SK-N-SH (cell line): ENCODE results near the gene NCAM2. TPM values are rescaled to one million over a fixed set of nuclear protein-coding genes. Genes with fewer than 3 reads are reported as not detected.

Experiments
- CTCF ChIA-PET: fragments of 300-600, 350-600 bp; formaldehyde crosslinking; extraction: SDS; loops from one replicate; lab custom pipeline; 2021; lab: Yijun Ruan, JAX
- POLR2A ChIA-PET: fragments of 350-600 bp; sonication (Branson Sonifier 250); formaldehyde crosslinking; extraction: SDS; loops from one replicate; lab custom pipeline; 2020; ENCODE audit warnings: antibody characterized with exemption, inconsistent platforms; lab: Yijun Ruan, JAX
- DNase-seq: peaks from one replicate; pipeline ENCODE4 v3.0.0; 2012
- H2AFZ ChIP-seq: fragments of 200-600 bp; sonication (generic); 2 replicates; pipeline ENCODE4 v1.8.1; 2016; ENCODE audit warnings: antibody characterized with exemption, mild to moderate bottlenecking, low read depth
- H3F3A ChIP-seq: fragments of 200-600 bp; sonication (generic); replicated peaks from 2 replicates; pipeline ENCODE3; 2016; ENCODE audit warnings: antibody characterized with exemption, mild to moderate bottlenecking; ENCODE audit not compliant: insufficient read depth
- H3K27ac ChIP-seq, 2 experiments: fragments of 200-500 bp in 1 of 2; fragments of 200-600 bp in 1 of 2; sonication (Bioruptor generic) in 1 of 2; sonication (generic), shearing (Covaris generic) in 1 of 2; 2 replicates each; pipeline versions ENCODE4 v1.5.1 to v1.6.1; 2014 to 2016; ENCODE audit warnings: low read depth in 2 of 2, inconsistent platforms in 1 of 2, low read length in 1 of 2, mild to moderate bottlenecking in 1 of 2, mixed read lengths in 1 of 2
- H3K27me3 ChIP-seq: fragments of 200-600 bp; sonication (generic), shearing (Covaris generic); 2 replicates; pipeline ENCODE4 v1.6.1; 2016; ENCODE audit warnings: mixed run types; ENCODE audit not compliant: insufficient read depth
- H3K36me3 ChIP-seq, 2 experiments: fragments of 200-500 bp in 1 of 2; fragments of 200-600 bp in 1 of 2; sonication (Bioruptor generic) in 1 of 2; sonication (generic) in 1 of 2; replicated peaks in 1 of 2; 2 replicates each; pipeline versions ENCODE3 to v1.5.1; 2014 to 2016; ENCODE audit warnings: low read length in 1 of 2, mild to moderate bottlenecking in 1 of 2; ENCODE audit not compliant: insufficient read depth in 2 of 2, control insufficient read depth in 1 of 2
- H3K4me1 ChIP-seq, 2 experiments: fragments of 200-500 bp in 1 of 2; fragments of 200-600 bp in 1 of 2; sonication (Bioruptor generic) in 1 of 2; sonication (generic), shearing (Covaris generic) in 1 of 2; 2 replicates each; pipeline versions ENCODE4 v1.5.1 to v1.6.1; 2014 to 2016; ENCODE audit warnings: low read depth in 1 of 2, low read length in 1 of 2, mixed run types in 1 of 2; ENCODE audit not compliant: insufficient read depth in 2 of 2, control insufficient read depth in 1 of 2
- H3K4me2 ChIP-seq: fragments of 200-600 bp; sonication (generic), shearing (Covaris generic); 2 replicates; pipeline ENCODE4 v1.6.1; 2017; ENCODE audit warnings: mixed run types
- H3K4me3 ChIP-seq, 2 experiments: fragments of 200-500 bp in 1 of 2; fragments of 200-600 bp in 1 of 2; sonication (Bioruptor generic) in 1 of 2; sonication (generic), shearing (Covaris generic) in 1 of 2; 2 replicates each; pipeline versions ENCODE4 v1.5.1 to v1.8.1; 2014 to 2016; ENCODE audit warnings: low read depth in 2 of 2, inconsistent platforms in 1 of 2, low read length in 1 of 2, mild to moderate bottlenecking in 1 of 2, mixed read lengths in 1 of 2, moderate library complexity in 1 of 2
- H3K79me2 ChIP-seq: fragments of 200-600 bp; sonication (generic); 2 replicates; pipeline ENCODE4 v1.8.1; 2017; ENCODE audit warnings: mild to moderate bottlenecking; ENCODE audit not compliant: insufficient read depth
- H3K9ac ChIP-seq: fragments of 200-600 bp; sonication (generic); 2 replicates; pipeline ENCODE4 v1.6.1; 2017; ENCODE audit warnings: mixed run types
- H3K9me2 ChIP-seq: fragments of 200-600 bp; sonication (generic); 2 replicates; pipeline ENCODE4 v1.6.1; 2017; ENCODE audit warnings: mixed run types
- H3K9me3 ChIP-seq: fragments of 200-600 bp; sonication (generic); 2 replicates; pipeline ENCODE4 v1.6.1; 2017; ENCODE audit warnings: mixed run types, mild to moderate bottlenecking, moderate library complexity
- H4K20me1 ChIP-seq: fragments of 200-600 bp; sonication (generic); 2 replicates; pipeline ENCODE4 v1.6.1; 2017; ENCODE audit warnings: mild to moderate bottlenecking, mixed run types; ENCODE audit not compliant: insufficient read depth
- CTCF ChIP-seq: fragments of 200-600 bp; sonication (generic); IDR thresholded peaks from 2 replicates; pipeline ENCODE4 v1.6.1; 2017; ENCODE audit warnings: antibody characterized with exemption, mild to moderate bottlenecking, moderate library complexity
- EP300 ChIP-seq, 2 experiments: IDR thresholded peaks; 2 replicates each; pipeline versions ENCODE4 v1.4.0 to v1.6.1; 2012; ENCODE audit warnings: borderline replicate concordance in 1 of 2, low read depth in 1 of 2, low read length in 1 of 2
- FOSL2 ChIP-seq: IDR thresholded peaks from 2 replicates; pipeline ENCODE4 v1.4.0; 2012; ENCODE audit warnings: low read depth, mild to moderate bottlenecking, moderate library complexity, borderline replicate concordance
- FOXM1 ChIP-seq: IDR thresholded peaks from 2 replicates; pipeline ENCODE4 v1.4.0; 2012; ENCODE audit warnings: low read depth, mild to moderate bottlenecking
- GABPA ChIP-seq: IDR thresholded peaks from 2 replicates; pipeline ENCODE4 v1.4.0; 2012; ENCODE audit warnings: low read depth, mild to moderate bottlenecking
- GATA2 ChIP-seq: sonication (generic); formaldehyde crosslinking; IDR thresholded peaks from 2 replicates; pipeline ENCODE4 v1.5.0; 2020; ENCODE audit warnings: mild to moderate bottlenecking, missing genetic modification reagents
- JUND ChIP-seq: IDR thresholded peaks from 2 replicates; pipeline ENCODE4 v1.4.0; 2012
- MAX ChIP-seq: IDR thresholded peaks from 2 replicates; pipeline ENCODE4 v1.4.0; 2012; ENCODE audit warnings: low read depth
- MEF2A ChIP-seq: IDR thresholded peaks from 2 replicates; pipeline ENCODE4 v1.4.0; 2012; ENCODE audit warnings: low read depth, borderline replicate concordance
- MXI1 ChIP-seq: IDR thresholded peaks from 2 replicates; pipeline ENCODE4 v1.6.1; 2012; ENCODE audit warnings: mild to moderate bottlenecking, low read depth, low read length, improper control_type of control experiment
- NFIC ChIP-seq: IDR thresholded peaks from 2 replicates; pipeline ENCODE4 v1.4.0; 2012; ENCODE audit warnings: borderline replicate concordance
- RCOR1 ChIP-seq: fragments of 150-350 bp; IDR thresholded peaks from 2 replicates; pipeline ENCODE4 v1.6.1; 2017; ENCODE audit warnings: antibody characterized with exemption, low read length
- SIN3A ChIP-seq: IDR thresholded peaks from 2 replicates; pipeline ENCODE4 v1.6.1; 2012; ENCODE audit warnings: low read depth, mild to moderate bottlenecking, low read length, moderate library complexity, borderline replicate concordance
- SMC3 ChIP-seq: IDR thresholded peaks from 2 replicates; pipeline ENCODE4 v1.6.1; 2012; ENCODE audit warnings: low read depth, low read length, improper control_type of control experiment
- TCF12 ChIP-seq: IDR thresholded peaks from 2 replicates; pipeline ENCODE4 v1.4.0; 2012
- TEAD4 ChIP-seq: IDR thresholded peaks from 2 replicates; pipeline ENCODE4 v1.4.0; 2012; ENCODE audit warnings: mild to moderate bottlenecking, borderline replicate concordance; ENCODE audit not compliant: insufficient read depth
- USF1 ChIP-seq: IDR thresholded peaks from 2 replicates; pipeline ENCODE4 v1.4.0; 2012; ENCODE audit warnings: low read depth, borderline replicate concordance
- WGBS: methylation state at CpG from one replicate; pipeline ENCODE4 v1.1.6; 2017; ENCODE audit warnings: low lambda C conversion rate; 5-methylcytosine and 5-hydroxymethylcytosine counted together
- polyA plus RNA-seq, 3 experiments: library from polyadenylated mRNA; depleted of rRNA; stranded (reverse); fragments of >200 nt; gene quantifications; 2 replicates each; pipeline ENCODE4 v1.2.3, GENCODE V29; 2012

Gene NCAM2
- polyA plus RNA-seq, 1 of the 3 experiments (the other 2 are of a cell fraction), result 2.1 TPM

- DNase-seq, result no peak
- CTCF ChIA-PET, result interaction anchor here (1.0 kb wide), 1 partner anchor 318 kb away, joined by 3 read pairs; no protein-coding TSS in a partner anchor
Measured at GRCh38 chr21:21415741-21416140, 417.5 kb downstream of the NCAM2 start.

GRCh38 chr21:21434944-21435343 is 436.7 kb downstream of the NCAM2 start:
- no peak overlapping the region for H3K4me2 ChIP-seq
- WGBS, result 82% methylated on average over 1 of the region's 1 CpG

More at GRCh38 chr21:21415741-21416140, 417.5 kb downstream of the NCAM2 start:
- Histone ChIP-seq H3K9me2 (no peaks in the 10 kb centered on the region), H3K27me3 (no peaks in the 10 kb centered on the region), H3K36me3 (no peaks in the 10 kb centered on the region), H2AFZ (no peak overlapping the region), H3K9ac (no peak overlapping the region), H3K27ac (no peak overlapping the region), H3K4me3 (no peak overlapping the region), H3K4me2 (no peak overlapping the region), H4K20me1 (no peaks in the 10 kb centered on the region), H3K79me2 (no peaks in the 10 kb centered on the region), H3F3A (no peaks in the 10 kb centered on the region), H3K9me3 (no peaks in the 10 kb centered on the region; the same call in 1 of the 2 replicates), H3K4me1 (peaks cover 0 to 3% of the 10 kb centered on the region in 2 experiments; a peak in 2 of 4 replicates)
- WGBS, result 50% methylated on average over 1 of the region's 1 CpG
- POLR2A ChIA-PET, result no interaction called here
- no peak for TF ChIP-seq RCOR1

GRCh38 chr21:21436012-21436534 is 437.9 kb downstream of the NCAM2 start:
- peak overlapping the region; percentile 51 for H3K4me2 ChIP-seq
- CTCF ChIA-PET, result no interaction called here
- peak overlapping the region in 1 of 2 experiments; percentile 4; a peak in 1 of 4 replicates for H3K27ac ChIP-seq
- H3K27me3 ChIP-seq, result no peaks in the 10 kb centered on the region
- no peak for TF ChIP-seq GABPA
- no peak for TF ChIP-seq FOXM1
- no peak for TF ChIP-seq SMC3
- no peak for TF ChIP-seq EP300 (IDR thresholded peaks at IDR 0.05; ENCODE audit: borderline replicate concordance in 1 of 2, low read depth in 1 of 2, low read length in 1 of 2)
- no peak for TF ChIP-seq MEF2A
- no peak for TF ChIP-seq FOSL2
- TF ChIP-seq CTCF, result no peak
- no peak for TF ChIP-seq SIN3A
- no peak for TF ChIP-seq MXI1
- TF ChIP-seq TCF12, result no peak
- no peak for TF ChIP-seq NFIC
- TF ChIP-seq JUND, result no peak
- no peak for TF ChIP-seq GATA2 (CRISPR knock-in tag)
- H3K4me1 ChIP-seq, result no peaks in the 10 kb centered on the region; a peak in 1 of 4 replicates
- no peaks in the 10 kb centered on the region for H4K20me1 ChIP-seq
- no peaks in the 10 kb centered on the region for H3K36me3 ChIP-seq
- no peaks in the 10 kb centered on the region; the same call in 1 of the 2 replicates for H3K9me2 ChIP-seq
- H3K9me3 ChIP-seq, result no peaks in the 10 kb centered on the region
- no peak overlapping the region for H3K4me3 ChIP-seq
- WGBS, result 7% methylated on average over 1 of the region's 1 CpG
- no peaks in the 10 kb centered on the region for H3F3A ChIP-seq
- H3K79me2 ChIP-seq, result no peaks in the 10 kb centered on the region
- H3K9ac ChIP-seq, result no peak overlapping the region
- peak overlapping the region; percentile 64; the same call in 1 of the 2 replicates for H2AFZ ChIP-seq
- DNase-seq, result no peak
- POLR2A ChIA-PET, result no interaction called here

More at GRCh38 chr21:21434944-21435343, 436.7 kb downstream of the NCAM2 start:
- ChIA-PET POLR2A (no interaction called here), CTCF (no interaction called here)
- Histone ChIP-seq H3K36me3 (no peaks in the 10 kb centered on the region), H3K79me2 (no peaks in the 10 kb centered on the region), H3K4me3 (no peak overlapping the region), H3K9ac (no peak overlapping the region), H3K9me3 (no peaks in the 10 kb centered on the region), H4K20me1 (no peaks in the 10 kb centered on the region), H3K4me1 (no peaks in the 10 kb centered on the region; a peak in 1 of 4 replicates), H3F3A (no peaks in the 10 kb centered on the region), H3K27ac (no peak overlapping the region), H2AFZ (no peak overlapping the region), H3K9me2 (no peaks in the 10 kb centered on the region; the same call in 1 of the 2 replicates), H3K27me3 (no peaks in the 10 kb centered on the region)
- no peak for DNase-seq
- TF ChIP-seq USF1 (no peak), FOSL2 (no peak), MAX (no peak), TCF12 (no peak), FOXM1 (no peak), TEAD4 (no peak), MEF2A (no peak)
